NCI-H146 treated with DMSO at 0.1 percent for 48 hours (cell line): Measurements from ENCODE around the gene CGB2.
A peak's percentile ranks its signal among the peaks of the same experiment; 100 is the strongest.
"Not testable (repeated sequence)": the region's sequence is repeated elsewhere in the genome, so short reads cannot be mapped to it uniquely, and the experiment has no call there.

Experiments used
- DNase-seq: peaks from one replicate; lab custom pipeline; 2025; ENCODE audit not compliant: unreplicated experiment; lab: John Stamatoyannopoulos, UW

CGB2 gene

GRCh38 chr19:49064768-49065611 lies 33.3 kb downstream of the CGB2 start, which contains the start of gene NTF4:
Gene NTF4, minus strand, starts transcription at chr19:49064818. Its CDS starts 2,821 bp downstream, at chr19:49061997.
- no peak for DNase-seq

- no peak for DNase-seq
These were observed 34.3 kb downstream of the CGB2 start for GRCh38 chr19:49065905-49066512.

- no peak for DNase-seq
These were observed 35.9 kb downstream of the CGB2 start for GRCh38 chr19:49067554-49067953.

- no peak for DNase-seq
These were observed 37.3 kb downstream of the CGB2 start for GRCh38 chr19:49069026-49069425.

GRCh38 chr19:49070416-49070815 lies 38.7 kb downstream of the CGB2 start:
- no peak for DNase-seq

- DNase-seq: no peak
These were observed 40.3 kb downstream of the CGB2 start for GRCh38 chr19:49071860-49072547.

- peak; percentile 15 for DNase-seq
These were observed 42.1 kb downstream of the CGB2 start for GRCh38 chr19:49073514-49074378.

- DNase-seq: not testable (repeated sequence)
These were observed 43.2 kb downstream of the CGB2 start for GRCh38 chr19:49074869-49075268.

GRCh38 chr19:49080392-49080791 lies 48.7 kb downstream of the CGB2 start:
- DNase-seq: no peak

GRCh38 chr19:49081273-49081672 lies 49.6 kb downstream of the CGB2 start:
- no peak for DNase-seq
